Heart left ventricle (tissue), 16 donors: ENCODE results near the gene ZNF275. TPM values are rescaled to one million over a fixed set of nuclear protein-coding genes. Genes with fewer than 3 reads are reported as not detected.

Experiments
- ATAC-seq, 4 donors: fragments of 200-7000 bp; cut with Tn5 transposase; one replicate each; pipeline ENCODE4 v1.9.1; 2020 to 2022; ENCODE audit warnings: moderate library complexity in 4 of 4, mild to moderate bottlenecking in 3 of 4, moderate number of reproducible peaks in 1 of 4
- DNase-seq, 5 donors: peaks; one replicate each; pipeline ENCODE4 v3.0.0-alpha.2; 2020
- H3K27ac ChIP-seq, 12 donors: fragments of 200-600 bp; sonication (generic) in 4 of 12; one replicate each; pipeline versions ENCODE4 v1.5.0 to v1.8.0; 2016 to 2022; ENCODE audit warnings: mild to moderate bottlenecking in 2 of 12
- H3K27me3 ChIP-seq, 9 donors: fragments of 200-600 bp; sonication (generic) in 2 of 9; one replicate each; pipeline versions ENCODE4 v1.5.1 to v1.8.0; 2016 to 2022; ENCODE audit warnings: mild to moderate bottlenecking in 3 of 9
- H3K36me3 ChIP-seq, 9 donors: fragments of 200-600 bp; sonication (generic) in 2 of 9; one replicate each; pipeline versions ENCODE4 v1.5.0 to v1.8.0; 2018 to 2022; ENCODE audit warnings: mild to moderate bottlenecking in 2 of 9
- H3K4me1 ChIP-seq, 12 donors: fragments of 200-600 bp; sonication (generic) in 4 of 12; one replicate each; pipeline versions ENCODE4 v1.5.0 to v1.8.0; 2016 to 2022; ENCODE audit warnings: mild to moderate bottlenecking in 3 of 12
- H3K4me3 ChIP-seq, 12 donors: fragments of 200-600 bp; sonication (generic) in 4 of 12; one replicate each; pipeline versions ENCODE4 v1.5.0 to v1.8.0; 2017 to 2022; ENCODE audit warnings: mild to moderate bottlenecking in 9 of 12, moderate library complexity in 4 of 12
- H3K9me3 ChIP-seq, 12 donors: fragments of 200-600 bp; sonication (generic) in 4 of 12; one replicate each; pipeline versions ENCODE4 v1.5.0 to v1.8.0; 2016 to 2022; ENCODE audit warnings: mild to moderate bottlenecking in 1 of 12
- CTCF ChIP-seq, 12 donors: fragments of 200-600 bp; sonication (generic) in 4 of 12; IDR thresholded peaks; one replicate each; pipeline versions ENCODE4 v1.5.0 to v1.8.0; 2018 to 2022; ENCODE audit warnings: antibody characterized with exemption in 12 of 12, mild to moderate bottlenecking in 5 of 12
- POLR2A ChIP-seq, 2 donors: fragments of 450-650 bp; IDR thresholded peaks; one replicate each; pipeline ENCODE4 v1.6.1; 2017; ENCODE audit warnings: antibody characterized with exemption in 2 of 2, mild to moderate bottlenecking in 2 of 2, moderate library complexity in 2 of 2
- WGBS, 4 donors: extraction: QIAGEN DNeasy Blood & Tissue Kit in 2 of 4; methylation state at CpG; one replicate each; pipeline versions ENCODE4 v1.1.5 to v1.1.7; 2013 to 2018; 5-methylcytosine and 5-hydroxymethylcytosine counted together
- intact Hi-C, 10 donors: fragments of 100-400 bp; cut with DNase I; formaldehyde crosslinking; loops; one replicate each; pipeline versions ENCODE4 v1.11.1 to v1.14.2; 2022
- polyA plus RNA-seq, 2 donors: library from polyadenylated mRNA; stranded (reverse); fragments of 200-250 nt; gene quantifications; one replicate each; pipeline ENCODE4 v1.2.3, GENCODE V29; 2013
- total RNA-seq, 9 donors: library from RNA; depleted of rRNA in 2 of 9; stranded (reverse); fragments of >200 nt in 2 of 9; fragmentation: NEBNext Ultra II Directional in 3 of 9; extraction: Animal tissue kit (Norgen Biotek cat#: 25700) in 3 of 9; gene quantifications; one replicate each; pipeline versions ENCODE4 v1.1.0 to v1.2.4, GENCODE V29; 2016 to 2023
- donor health status: ischemic (EF 13 %, LVEDD 7.1; RV severe dilation, severe dysfunction).
- donor health status: healthy with polysubstance abuse.
- donor health status: DM: no; HTN: yes; CAD: no.
- donor health status: DM: no; HTN: no; CAD: no.
- donor health status: ischemic (EF 25% LVEDD 6.9; RV normal size, moderate dysfunction).
- donor health status: ischemic (EF 25% LVEDD 5.7; RV mildly dilated, moderate dysfunction).
- donor health status: healthy.
- donor health status: DM: yes; HTN: yes; CAD: no.
- donor health status: ischemic (EF 35%, LVEDD 5.7; RV mildly dilated, moderate dysfunction).
- donor health status: nonischemic (EF 11% LVEDD 7.7; RV severe dilation, severe dysfunction).
- donor health status: DM: yes; HTN: yes; CAD: no.
- donor health status: PGD.
- donor health status: ischemic (EF 29% LVEDD 5.4; RV normal size, mild dysfunction).
- donor health status: nonischemic (EF 23%, LVEDD 6.1; RV moderate dilation, normal function).

Gene ZNF275
- total and polyA plus RNA-seq, 11 donors, result 2.1 to 8.6 (median 7.8) TPM

GRCh38 chrX:153340111-153340510, 6.2 kb downstream of the ZNF275 start:
- ATAC-seq, result no peak
- Histone ChIP-seq H3K4me3 (no peak overlapping the region), H3K36me3 (peaks cover 0 to 12% (median 3%) of the 10 kb centered on the region in 9 donors), H3K4me1 (peaks cover 0 to 5% (median 0%) of the 10 kb centered on the region in 12 donors), H3K27ac (no peak overlapping the region), H3K9me3 (peaks cover 0 to 4% (median 0%) of the 10 kb centered on the region in 12 donors), H3K27me3 (peaks cover 0 to 7% (median 0%) of the 10 kb centered on the region in 9 donors)
- WGBS, 4 donors, result 89 to 94% (median 92%) methylated on average over 3 to 6 of the region's 6 CpGs
- TF ChIP-seq CTCF (IDR thresholded peaks at IDR 0.05), result no peak
- TF ChIP-seq POLR2A (IDR thresholded peaks at IDR 0.05), result no peak
- no peak for DNase-seq
- intact Hi-C loops, result no loop called here

GRCh38 chrX:153342762-153343558, 9.0 kb downstream of the ZNF275 start:
- TF ChIP-seq POLR2A (IDR thresholded peaks at IDR 0.05) (no peak), CTCF (IDR thresholded peaks at IDR 0.05) (no peak)
- Histone ChIP-seq H3K4me1 (no peaks in the 10 kb centered on the region), H3K9me3 (peaks cover 0 to 6% (median 0%) of the 10 kb centered on the region in 12 donors), H3K27me3 (peaks cover 0 to 5% (median 0%) of the 10 kb centered on the region in 9 donors), H3K36me3 (peaks cover 0 to 28% (median 11%) of the 10 kb centered on the region in 9 donors), H3K4me3 (no peak overlapping the region), H3K27ac (no peak overlapping the region)
- DNase-seq, result no peak
- 73 to 83% (median 80%) methylated on average over 9 of the region's 9 CpGs for WGBS, 4 donors
- intact Hi-C loops, result no loop called here
- ATAC-seq, result peak in 1 of 4 donors; percentile 24

- Histone ChIP-seq H3K27me3 (peaks cover 0 to 5% (median 0%) of the 10 kb centered on the region in 9 donors), H3K4me3 (no peak overlapping the region), H3K36me3 (peaks cover 0 to 35% (median 15%) of the 10 kb centered on the region in 9 donors), H3K9me3 (peaks cover 0 to 6% (median 0%) of the 10 kb centered on the region in 12 donors), H3K27ac (no peak overlapping the region), H3K4me1 (no peaks in the 10 kb centered on the region)
- TF ChIP-seq CTCF (IDR thresholded peaks at IDR 0.05) (no peak), POLR2A (IDR thresholded peaks at IDR 0.05) (no peak)
- WGBS, 4 donors, result 67 to 79% (median 69%) methylated on average over 2 of the region's 2 CpGs
- ATAC-seq (no peak), DNase-seq (no peak)
- intact Hi-C loops, result no loop called here
These were observed 9.7 kb downstream of the ZNF275 start for GRCh38 chrX:153343674-153344073.

GRCh38 chrX:153347530-153347929, 13.6 kb downstream of the ZNF275 start:
- WGBS, 4 donors, result 95 to 98% (median 98%) methylated on average over 27 to 38 of the region's 38 CpGs
- DNase-seq, result no peak
- Histone ChIP-seq H3K4me1 (no peaks in the 10 kb centered on the region), H3K27ac (no peak overlapping the region), H3K36me3 (peaks cover 0 to 42% (median 19%) of the 10 kb centered on the region in 9 donors), H3K27me3 (peaks cover 0 to 5% (median 0%) of the 10 kb centered on the region in 9 donors), H3K4me3 (no peak overlapping the region), H3K9me3 (peaks cover 0 to 6% (median 0%) of the 10 kb centered on the region in 12 donors)
- intact Hi-C loops, result no loop called here
- TF ChIP-seq POLR2A (IDR thresholded peaks at IDR 0.05), result no peak
- TF ChIP-seq CTCF (IDR thresholded peaks at IDR 0.05), result no peak
- peak in 1 of 4 donors; percentile 17 for ATAC-seq
